CD4-positive, alpha-beta T cell (primary cell): ENCODE results near the gene CASS4. TPM values are rescaled to one million over a fixed set of nuclear protein-coding genes. Genes with fewer than 3 reads are reported as not detected.
"Not testable (repeated sequence)": the region's sequence is repeated elsewhere in the genome, so short reads cannot be mapped to it uniquely, and the experiment has no call there.

ENCODE experiments used
- ATAC-seq: fragments of 200-7000 bp; cut with Tn5 transposase; one replicate; pipeline ENCODE4 v1.10.0; 2022; ENCODE audit warnings: mild to moderate bottlenecking; ENCODE audit not compliant: poor library complexity
- CTCF ChIA-PET: fragments of 350-600 bp; sonication (Branson Sonifier 250); formaldehyde crosslinking; loops from one replicate; lab custom pipeline; 2021; ENCODE audit warnings: antibody characterized with exemption, inconsistent platforms; lab: Charles Lee
- POLR2A ChIA-PET: fragments of 350-600 bp; sonication (Branson Sonifier 250); formaldehyde crosslinking; loops from one replicate; lab custom pipeline; 2021; ENCODE audit warnings: antibody characterized with exemption, inconsistent platforms; lab: Charles Lee
- DNase-seq, 14 experiments: peaks; one replicate each; pipeline ENCODE4 v3.0.0-alpha.2; 2013 to 2020; ENCODE audit warnings: mixed read lengths in 2 of 14
- H3K27ac ChIP-seq, 2 donors: one replicate each; pipeline versions ENCODE4 v1.5.1 to v1.7.0; 2013; ENCODE audit warnings: low read length in 2 of 2, low read depth in 1 of 2, mild to moderate bottlenecking in 1 of 2
- H3K27me3 ChIP-seq, 2 experiments: 1 replicate in 1 of 2; 2 replicates in 1 of 2; pipeline versions ENCODE4 v1.6.1 to v1.7.0; 2013; ENCODE audit warnings: low read length in 2 of 2, control low read depth in 1 of 2, mild to moderate bottlenecking in 1 of 2, moderate library complexity in 1 of 2; ENCODE audit not compliant: insufficient read depth in 2 of 2, control insufficient read depth in 1 of 2
- H3K36me3 ChIP-seq: one replicate; pipeline ENCODE4 v1.6.1; 2013; ENCODE audit warnings: low read length, control low read depth; ENCODE audit not compliant: insufficient read depth
- H3K4me1 ChIP-seq: one replicate; pipeline ENCODE4 v1.6.1; 2013; ENCODE audit warnings: low read length, control low read depth; ENCODE audit not compliant: insufficient read depth
- H3K4me3 ChIP-seq: one replicate; pipeline ENCODE4 v1.5.1; 2013; ENCODE audit warnings: mild to moderate bottlenecking, low read length, moderate library complexity
- H3K9me3 ChIP-seq, 2 experiments: 1 replicate in 1 of 2; 2 replicates in 1 of 2; pipeline versions ENCODE4 v1.6.1 to v1.7.0; 2013; ENCODE audit warnings: low read length in 2 of 2, mild to moderate bottlenecking in 2 of 2, control low read depth in 1 of 2, moderate library complexity in 1 of 2; ENCODE audit not compliant: control insufficient read depth in 1 of 2, insufficient read depth in 1 of 2
- H3K27ac Mint-ChIP-seq: one replicate; pipeline ENCODE4 v1.8.0; 2020; ENCODE audit warnings: mixed read lengths
- H3K27me3 Mint-ChIP-seq: one replicate; pipeline ENCODE4 v1.8.0; 2021; ENCODE audit warnings: mixed read lengths
- H3K36me3 Mint-ChIP-seq: one replicate; pipeline ENCODE4 v1.8.0; 2021; ENCODE audit warnings: low read depth, mixed read lengths
- H3K4me1 Mint-ChIP-seq: one replicate; pipeline ENCODE4 v1.8.0; 2021; ENCODE audit warnings: low read depth, mixed read lengths
- H3K4me3 Mint-ChIP-seq: one replicate; pipeline ENCODE4 v1.8.0; 2020; ENCODE audit warnings: mild to moderate bottlenecking, mixed read lengths
- H3K9me3 Mint-ChIP-seq: one replicate; pipeline ENCODE4 v1.8.0; 2020; ENCODE audit warnings: mixed read lengths
- intact Hi-C, 2 experiments: fragments of 100-400 bp; cut with DNase I in 1 of 2; cut with micrococcal nuclease in 1 of 2; formaldehyde crosslinking; loops; one replicate each; pipeline versions ENCODE4 v1.15.1 to v1.9.0; 2023 to 2025; cut with DNase I, micrococcal nuclease
- total RNA-seq, 174 experiments: library from RNA in 2 of 174; stranded (reverse) in 2 of 174; gene quantifications; one replicate each; pipeline ENCODE4 v1.2.3 and lab custom pipeline; 2021 to 2026
- TF ChIP-seq, protein P1 (sequence below): fragments of 200-600 bp; IDR thresholded peaks from one replicate; pipeline ENCODE4 v1.8.0; 2022; ENCODE audit warnings: antibody characterized with exemption, mild to moderate bottlenecking

Gene CASS4
- total RNA-seq, 2 experiments from 2014 or later: 37.0 to 39.8 TPM

DNA sequence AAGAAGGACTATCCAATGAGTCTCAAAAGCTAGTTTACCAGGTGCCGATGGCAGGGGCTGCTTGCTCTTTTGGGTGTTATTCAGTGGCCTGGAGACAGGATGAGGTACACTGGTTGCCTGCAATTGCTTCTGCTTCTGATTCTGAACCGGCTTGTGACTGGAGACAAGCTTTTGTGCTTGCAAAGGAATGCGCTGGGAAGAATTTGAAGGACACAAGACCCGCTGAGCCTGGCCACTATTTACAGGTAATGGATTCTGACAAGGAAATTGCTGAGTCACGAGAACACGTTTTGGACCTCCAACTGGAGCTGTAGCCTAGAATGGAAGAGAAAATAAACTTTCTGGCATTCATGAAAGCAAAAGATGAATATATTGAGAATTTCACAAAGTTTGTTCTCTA, 25.8 kb upstream of the CASS4 start:
- Histone ChIP-seq H3K36me3 (peaks cover 3% of the 10 kb centered on the region), H3K27me3 (no peaks in the 10 kb centered on the region), H3K4me3 (no peak overlapping the region), H3K27ac (no peak overlapping the region), H3K4me1 (peaks cover 4% of the 10 kb centered on the region), H3K9me3 (no peaks in the 10 kb centered on the region)
- H3K27ac Mint-ChIP-seq: no peak overlapping the region
- intact Hi-C loops: no loop called here
- no peaks in the 10 kb centered on the region for H3K36me3 Mint-ChIP-seq
- H3K27me3 Mint-ChIP-seq: no peaks in the 10 kb centered on the region
- ChIA-PET POLR2A (no interaction called here), CTCF (no interaction called here)
- no peaks in the 10 kb centered on the region for H3K4me1 Mint-ChIP-seq
- DNase-seq (no peak), ATAC-seq (no peak)
- H3K4me3 Mint-ChIP-seq: no peak overlapping the region
- TF ChIP-seq, protein P1, sequence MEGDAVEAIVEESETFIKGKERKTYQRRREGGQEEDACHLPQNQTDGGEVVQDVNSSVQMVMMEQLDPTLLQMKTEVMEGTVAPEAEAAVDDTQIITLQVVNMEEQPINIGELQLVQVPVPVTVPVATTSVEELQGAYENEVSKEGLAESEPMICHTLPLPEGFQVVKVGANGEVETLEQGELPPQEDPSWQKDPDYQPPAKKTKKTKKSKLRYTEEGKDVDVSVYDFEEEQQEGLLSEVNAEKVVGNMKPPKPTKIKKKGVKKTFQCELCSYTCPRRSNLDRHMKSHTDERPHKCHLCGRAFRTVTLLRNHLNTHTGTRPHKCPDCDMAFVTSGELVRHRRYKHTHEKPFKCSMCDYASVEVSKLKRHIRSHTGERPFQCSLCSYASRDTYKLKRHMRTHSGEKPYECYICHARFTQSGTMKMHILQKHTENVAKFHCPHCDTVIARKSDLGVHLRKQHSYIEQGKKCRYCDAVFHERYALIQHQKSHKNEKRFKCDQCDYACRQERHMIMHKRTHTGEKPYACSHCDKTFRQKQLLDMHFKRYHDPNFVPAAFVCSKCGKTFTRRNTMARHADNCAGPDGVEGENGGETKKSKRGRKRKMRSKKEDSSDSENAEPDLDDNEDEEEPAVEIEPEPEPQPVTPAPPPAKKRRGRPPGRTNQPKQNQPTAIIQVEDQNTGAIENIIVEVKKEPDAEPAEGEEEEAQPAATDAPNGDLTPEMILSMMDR: no peak
- H3K9me3 Mint-ChIP-seq: no peaks in the 10 kb centered on the region

- POLR2A ChIA-PET: no interaction called here
- TF ChIP-seq, protein P1: no peak
- peaks cover 6% of the 10 kb centered on the region for H3K36me3 Mint-ChIP-seq
- peaks cover 3% of the 10 kb centered on the region for H3K36me3 ChIP-seq
- H3K27ac ChIP-seq: no peak overlapping the region
- intact Hi-C loops: no loop called here
- no peaks in the 10 kb centered on the region for H3K27me3 ChIP-seq
- H3K4me1 Mint-ChIP-seq: peaks cover 9% of the 10 kb centered on the region
- no peaks in the 10 kb centered on the region for H3K9me3 ChIP-seq
- H3K4me1 ChIP-seq: peaks cover 18% of the 10 kb centered on the region
- no peaks in the 10 kb centered on the region for H3K9me3 Mint-ChIP-seq
- ATAC-seq (no peak), DNase-seq (no peak)
- no peak overlapping the region for H3K4me3 ChIP-seq
- CTCF ChIA-PET: no interaction called here
- H3K27ac Mint-ChIP-seq: no peak overlapping the region
- no peaks in the 10 kb centered on the region for H3K27me3 Mint-ChIP-seq
- H3K4me3 Mint-ChIP-seq: no peak overlapping the region
These were observed 23.2 kb upstream of the CASS4 start for GRCh38 chr20:56388882-56389281.

DNA sequence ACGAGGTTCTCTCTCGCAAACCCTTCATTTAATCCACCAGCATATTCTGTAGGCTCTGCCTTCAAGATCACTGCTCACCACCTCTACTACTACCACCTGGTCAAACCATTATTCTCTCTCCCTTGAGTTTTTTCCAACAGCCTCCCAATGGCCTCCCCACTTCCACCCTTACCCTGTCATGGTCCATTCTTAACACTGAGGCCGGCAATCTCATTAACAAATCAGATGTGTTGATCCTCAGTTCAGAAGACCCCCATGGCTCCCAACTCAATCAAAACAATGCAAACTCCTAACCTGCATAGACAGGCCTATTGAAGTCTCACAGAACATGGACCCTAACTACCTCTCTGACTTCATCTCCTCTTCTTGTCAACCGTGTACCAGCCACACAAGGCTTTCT, 22.3 kb upstream of the CASS4 start:
- CTCF ChIA-PET: no interaction called here
- Histone ChIP-seq H3K4me1 (peaks cover 24% of the 10 kb centered on the region), H3K36me3 (peaks cover 3% of the 10 kb centered on the region), H3K27ac (no peak overlapping the region), H3K27me3 (no peaks in the 10 kb centered on the region), H3K9me3 (no peaks in the 10 kb centered on the region), H3K4me3 (no peak overlapping the region)
- no peak overlapping the region for H3K27ac Mint-ChIP-seq
- ATAC-seq (no peak), DNase-seq (no peak)
- no peaks in the 10 kb centered on the region for H3K27me3 Mint-ChIP-seq
- intact Hi-C loops: loop anchor here in 1 of 2 experiments (5.0 to 10.0 kb wide), 2 partner anchors 962 to 2005 kb away; partner anchors contain the start of gene RAE1
- no peaks in the 10 kb centered on the region for H3K9me3 Mint-ChIP-seq
- H3K36me3 Mint-ChIP-seq: peaks cover 6% of the 10 kb centered on the region
- no peak overlapping the region for H3K4me3 Mint-ChIP-seq
- TF ChIP-seq, protein P1: no peak
- H3K4me1 Mint-ChIP-seq: peaks cover 15% of the 10 kb centered on the region
- POLR2A ChIA-PET: no interaction called here

GRCh38 chr20:56390396-56390795, 21.7 kb upstream of the CASS4 start:
- H3K9me3 Mint-ChIP-seq, H3K36me3 ChIP-seq, H3K27ac ChIP-seq, POLR2A ChIA-PET, H3K9me3 ChIP-seq, H3K27ac Mint-ChIP-seq, CTCF ChIA-PET, H3K4me3 Mint-ChIP-seq, H3K27me3 ChIP-seq, DNase-seq, H3K4me3 ChIP-seq, ATAC-seq, H3K27me3 Mint-ChIP-seq: not testable (repeated sequence)
- intact Hi-C loops: loop anchor here in 1 of 2 experiments (5.0 to 10.0 kb wide), 2 partner anchors 962 to 2004 kb away; partner anchors contain the start of gene RAE1
- H3K4me1 ChIP-seq: peaks cover 24% of the 10 kb centered on the region
- peaks cover 21% of the 10 kb centered on the region for H3K4me1 Mint-ChIP-seq
- H3K36me3 Mint-ChIP-seq: peaks cover 12% of the 10 kb centered on the region
